Activated CD4-positive, alpha-beta T cell treated with anti-CD3 and anti-CD28 coated beads, Interleukin-2, amount 10 ng/mL, durations not matched to agents 24 days and 14 days (primary cell): ENCODE measurements around the gene GJB4. TPM values are rescaled to one million over a fixed set of nuclear protein-coding genes. Genes with fewer than 3 reads are reported as not detected.
A peak's percentile ranks its signal among the peaks of the same experiment; 100 is the strongest.

ENCODE experiments used
- DNase-seq: peaks from one replicate; pipeline ENCODE4 v3.0.0; 2022
- H3K27ac Mint-ChIP-seq: one replicate; pipeline ENCODE4 v1.8.0; 2022; ENCODE audit warnings: mild to moderate bottlenecking, mixed read lengths
- H3K27me3 Mint-ChIP-seq: one replicate; pipeline ENCODE4 v1.8.0; 2022; ENCODE audit warnings: mixed read lengths
- H3K36me3 Mint-ChIP-seq: one replicate; pipeline ENCODE4 v1.8.0; 2022; ENCODE audit warnings: low read depth, mild to moderate bottlenecking, mixed read lengths
- H3K4me1 Mint-ChIP-seq: one replicate; pipeline ENCODE4 v1.8.0; 2021; ENCODE audit warnings: mixed read lengths
- H3K4me3 Mint-ChIP-seq: one replicate; pipeline ENCODE4 v1.8.0; 2022; ENCODE audit warnings: mild to moderate bottlenecking, moderate library complexity, mixed read lengths
- H3K9me3 Mint-ChIP-seq: one replicate; pipeline ENCODE4 v1.8.0; 2021; ENCODE audit warnings: mixed read lengths
- intact Hi-C: fragments of 100-400 bp; cut with micrococcal nuclease; formaldehyde crosslinking; loops from one replicate; pipeline ENCODE4 v1.15.1; 2023
- total RNA-seq: library from RNA; stranded (reverse); gene quantifications from 2 replicates; pipeline ENCODE4 v1.2.3, GENCODE V29; 2022

Gene GJB4
- total RNA-seq, 1 donor from 2014 or later = not detected

- no peaks in the 10 kb centered on the region for H3K4me1 Mint-ChIP-seq
- no peak overlapping the region for H3K27ac Mint-ChIP-seq
- no peak for DNase-seq
- H3K36me3 Mint-ChIP-seq = no peaks in the 10 kb centered on the region
- intact Hi-C loops = no loop called here
- peaks cover 31% of the 10 kb centered on the region for H3K27me3 Mint-ChIP-seq
- H3K9me3 Mint-ChIP-seq = no peaks in the 10 kb centered on the region
- H3K4me3 Mint-ChIP-seq = no peak overlapping the region
Observed at GRCh38 chr1:34777519-34778321, 18.2 kb downstream of the GJB4 start.

GRCh38 chr1:34778381-34778780 lies 18.8 kb downstream of the GJB4 start:
- DNase-seq = no peak
- Mint-ChIP-seq H3K27me3 (peaks cover 36% of the 10 kb centered on the region), H3K4me3 (no peak overlapping the region), H3K36me3 (no peaks in the 10 kb centered on the region), H3K9me3 (no peaks in the 10 kb centered on the region), H3K4me1 (no peaks in the 10 kb centered on the region), H3K27ac (no peak overlapping the region)
- intact Hi-C loops = no loop called here

GRCh38 chr1:34779005-34779404 lies 19.5 kb downstream of the GJB4 start:
- no peak overlapping the region for H3K4me3 Mint-ChIP-seq
- H3K27ac Mint-ChIP-seq = no peak overlapping the region
- intact Hi-C loops = no loop called here
- no peaks in the 10 kb centered on the region for H3K4me1 Mint-ChIP-seq
- H3K27me3 Mint-ChIP-seq = peaks cover 40% of the 10 kb centered on the region
- DNase-seq = no peak
- H3K36me3 Mint-ChIP-seq = no peaks in the 10 kb centered on the region
- H3K9me3 Mint-ChIP-seq = no peaks in the 10 kb centered on the region

GRCh38 chr1:34779526-34779925 lies 20.0 kb downstream of the GJB4 start:
- H3K4me3 Mint-ChIP-seq = no peak overlapping the region
- H3K36me3 Mint-ChIP-seq = no peaks in the 10 kb centered on the region
- no peaks in the 10 kb centered on the region for H3K9me3 Mint-ChIP-seq
- intact Hi-C loops = no loop called here
- H3K4me1 Mint-ChIP-seq = no peaks in the 10 kb centered on the region
- DNase-seq = no peak
- H3K27me3 Mint-ChIP-seq = peaks cover 42% of the 10 kb centered on the region
- no peak overlapping the region for H3K27ac Mint-ChIP-seq

- H3K4me3 Mint-ChIP-seq = no peak overlapping the region
- no peak for DNase-seq
- H3K9me3 Mint-ChIP-seq = no peaks in the 10 kb centered on the region
- H3K4me1 Mint-ChIP-seq = no peaks in the 10 kb centered on the region
- intact Hi-C loops = no loop called here
- H3K36me3 Mint-ChIP-seq = no peaks in the 10 kb centered on the region
- no peak overlapping the region for H3K27ac Mint-ChIP-seq
- peaks cover 42% of the 10 kb centered on the region for H3K27me3 Mint-ChIP-seq
Observed at GRCh38 chr1:34779962-34780361, 20.4 kb downstream of the GJB4 start.

GRCh38 chr1:34780528-34780927 lies 21.0 kb downstream of the GJB4 start:
- DNase-seq = no peak
- intact Hi-C loops = no loop called here
- no peaks in the 10 kb centered on the region for H3K4me1 Mint-ChIP-seq
- H3K9me3 Mint-ChIP-seq = no peaks in the 10 kb centered on the region
- H3K27ac Mint-ChIP-seq = no peak overlapping the region
- H3K36me3 Mint-ChIP-seq = no peaks in the 10 kb centered on the region
- H3K27me3 Mint-ChIP-seq = peaks cover 42% of the 10 kb centered on the region
- no peak overlapping the region for H3K4me3 Mint-ChIP-seq

GRCh38 chr1:34781071-34781843 lies 21.7 kb downstream of the GJB4 start, which contains the start of gene GJB3:
TSS of gene GJB3 (plus strand) at chr1:34781214. CDS start at chr1:34784763, 3,549 bp downstream.
- H3K27ac Mint-ChIP-seq = no peak within 1 kb of the TSS
- H3K27me3 Mint-ChIP-seq = peaks cover 42% of the 10 kb centered on the region
- H3K36me3 Mint-ChIP-seq = no peaks in the 10 kb centered on the region
- no peak for DNase-seq
- intact Hi-C loops = no loop called here
- no peaks in the 10 kb centered on the region for H3K9me3 Mint-ChIP-seq
- H3K4me3 Mint-ChIP-seq = no peak within 1 kb of the TSS
- H3K4me1 Mint-ChIP-seq = no peaks in the 10 kb centered on the region

GRCh38 chr1:34781844-34782391 lies 22.4 kb downstream of the GJB4 start:
- Mint-ChIP-seq H3K9me3 (no peaks in the 10 kb centered on the region), H3K27ac (no peak overlapping the region), H3K27me3 (peaks cover 42% of the 10 kb centered on the region), H3K4me1 (peaks cover 2% of the 10 kb centered on the region), H3K36me3 (no peaks in the 10 kb centered on the region), H3K4me3 (no peak overlapping the region)
- intact Hi-C loops = no loop called here
- DNase-seq = no peak

- Mint-ChIP-seq H3K36me3 (no peaks in the 10 kb centered on the region), H3K4me3 (no peak overlapping the region), H3K9me3 (no peaks in the 10 kb centered on the region), H3K4me1 (peaks cover 3% of the 10 kb centered on the region), H3K27ac (no peak overlapping the region), H3K27me3 (peaks cover 27% of the 10 kb centered on the region)
- no peak for DNase-seq
- intact Hi-C loops = no loop called here
Observed at GRCh38 chr1:34784751-34785221, 25.2 kb downstream of the GJB4 start.

GRCh38 chr1:34785231-34785874 lies 25.8 kb downstream of the GJB4 start:
- Mint-ChIP-seq H3K9me3 (no peaks in the 10 kb centered on the region), H3K27me3 (peaks cover 21% of the 10 kb centered on the region)
- DNase-seq = no peak

GRCh38 chr1:34785875-34786470 lies 26.4 kb downstream of the GJB4 start:
- peaks cover 17% of the 10 kb centered on the region for H3K27me3 Mint-ChIP-seq
- DNase-seq = no peak
- intact Hi-C loops = loop anchor here (1.0 kb wide), 2 partner anchors 66 to 80 kb away; no protein-coding TSS in a partner anchor
- no peaks in the 10 kb centered on the region for H3K36me3 Mint-ChIP-seq
- H3K9me3 Mint-ChIP-seq = no peaks in the 10 kb centered on the region
- H3K4me1 Mint-ChIP-seq = peaks cover 11% of the 10 kb centered on the region
- H3K4me3 Mint-ChIP-seq = no peak overlapping the region
- no peak overlapping the region for H3K27ac Mint-ChIP-seq

More at GRCh38 chr1:34785231-34785874, 25.8 kb downstream of the GJB4 start:
- Mint-ChIP-seq H3K27ac (no peak overlapping the region), H3K4me3 (no peak overlapping the region), H3K36me3 (no peaks in the 10 kb centered on the region), H3K4me1 (peaks cover 7% of the 10 kb centered on the region)
- intact Hi-C loops = no loop called here

- intact Hi-C loops = loop anchor here (1.0 kb wide), 2 partner anchors 66 to 80 kb away; no protein-coding TSS in a partner anchor
- no peak overlapping the region for H3K4me3 Mint-ChIP-seq
- H3K9me3 Mint-ChIP-seq = no peaks in the 10 kb centered on the region
- DNase-seq = peak; percentile 88
- no peaks in the 10 kb centered on the region for H3K36me3 Mint-ChIP-seq
- H3K4me1 Mint-ChIP-seq = peaks cover 11% of the 10 kb centered on the region
- H3K27me3 Mint-ChIP-seq = peaks cover 17% of the 10 kb centered on the region
- no peak overlapping the region for H3K27ac Mint-ChIP-seq
Observed at GRCh38 chr1:34786521-34787325, 27.2 kb downstream of the GJB4 start.
